HG03521 (cell line): ENCODE measurements around the gene STARD9.
"Not testable (repeated sequence)": the region's sequence is repeated elsewhere in the genome, so short reads cannot be mapped to it uniquely, and the experiment has no call there.

ENCODE experiments used
- ATAC-seq: cut with Tn5 transposase; IDR thresholded peaks from one replicate; pipeline ENCODE4 v1.9.1; 2021; ENCODE audit warnings: mild to moderate bottlenecking, moderate library complexity; ENCODE audit not compliant: unreplicated experiment

Gene STARD9

DNA sequence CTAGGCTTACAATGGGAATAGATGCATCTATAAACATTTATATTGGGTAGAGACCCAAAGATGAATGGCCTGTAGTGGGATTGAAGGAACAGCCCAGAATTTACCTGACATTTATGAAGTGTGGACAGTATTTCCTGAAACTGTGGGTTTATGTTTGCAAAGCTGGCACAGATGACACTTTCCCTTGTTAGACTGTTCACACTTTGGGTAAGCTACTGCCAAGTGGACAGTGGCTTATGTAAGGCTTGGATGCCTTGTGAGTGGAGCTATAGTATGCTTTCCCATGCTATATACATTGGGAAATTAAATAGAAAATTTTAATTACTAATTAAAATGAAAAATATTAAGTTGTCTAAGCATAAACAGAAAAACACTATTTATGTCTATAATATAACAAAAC is 48.5 kb downstream of the STARD9 start:
- ATAC-seq = no peak

DNA sequence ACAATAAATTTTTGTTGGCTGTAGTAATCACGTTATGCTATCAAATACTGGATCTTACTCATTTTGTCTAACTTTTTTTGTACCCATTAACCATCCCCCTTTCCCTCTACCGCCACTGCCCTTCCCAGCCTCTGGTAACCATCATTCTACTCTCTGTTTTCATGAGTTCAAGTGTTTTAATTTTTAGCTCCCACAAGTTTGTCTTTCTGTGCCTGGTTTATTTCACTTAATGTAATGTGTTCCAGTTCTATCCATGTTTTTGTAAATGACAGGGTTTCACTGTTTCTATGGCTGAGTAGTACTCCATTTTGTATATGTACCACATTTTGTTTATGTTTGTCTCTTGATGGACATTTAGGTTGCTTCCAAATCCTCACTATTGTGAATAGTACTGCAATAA is 52.1 kb downstream of the STARD9 start:
- ATAC-seq = no peak

GRCh38 chr15:42628761-42629160 is 53.4 kb downstream of the STARD9 start:
- no peak for ATAC-seq

GRCh38 chr15:42632105-42632675 is 56.8 kb downstream of the STARD9 start:
- no peak for ATAC-seq

DNA sequence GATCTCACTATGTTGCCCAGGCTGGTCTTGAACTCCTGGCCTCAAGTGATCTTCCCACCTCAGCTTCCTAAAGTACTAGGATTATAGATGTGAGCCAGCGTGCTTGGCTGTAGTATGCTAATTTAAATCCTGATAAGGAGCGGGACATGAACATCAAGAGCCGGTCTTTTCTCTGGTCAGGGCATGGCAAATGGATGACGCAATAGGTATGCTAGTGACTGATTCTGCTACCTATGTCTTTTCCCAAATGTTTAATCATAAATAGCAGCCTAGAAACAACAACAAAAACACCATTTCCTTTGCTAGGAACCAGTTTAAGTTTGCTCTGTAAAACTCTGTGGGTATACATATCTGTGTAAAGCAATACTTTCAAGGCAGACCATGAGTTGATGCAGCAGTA is 64.7 kb downstream of the STARD9 start:
- ATAC-seq = no peak

- peak; percentile 67 for ATAC-seq
Measured at GRCh38 chr15:42650208-42651066, 75.0 kb downstream of the STARD9 start.

GRCh38 chr15:42665827-42666226 is 90.4 kb downstream of the STARD9 start:
- no peak for ATAC-seq

- ATAC-seq = no peak
Measured at GRCh38 chr15:42667855-42668254, 92.4 kb downstream of the STARD9 start.

- no peak for ATAC-seq
Measured at GRCh38 chr15:42670451-42670850, 95.0 kb downstream of the STARD9 start.

- ATAC-seq = no peak
Measured at GRCh38 chr15:42672444-42672843, 97.0 kb downstream of the STARD9 start.

DNA sequence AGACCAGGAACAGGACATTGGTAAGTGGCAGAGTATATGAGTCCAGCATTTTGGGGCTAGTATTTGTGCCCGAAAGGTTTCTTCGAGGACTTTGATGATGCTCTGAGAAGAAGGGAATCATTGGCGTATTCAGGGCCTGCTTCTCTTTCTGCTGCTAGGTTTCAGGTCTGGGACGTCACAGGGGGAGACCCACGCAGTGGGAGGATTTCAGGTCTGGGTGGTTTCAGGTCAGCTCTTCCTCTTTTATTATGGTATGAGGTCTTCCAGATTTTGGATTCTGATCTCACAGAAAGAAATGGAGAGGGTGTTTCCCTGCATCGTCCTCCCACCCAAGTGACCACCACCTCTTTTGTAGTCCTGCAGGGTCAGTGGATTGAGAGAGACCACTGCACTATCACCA is 99.1 kb downstream of the STARD9 start:
- no peak for ATAC-seq

GRCh38 chr15:42675021-42675420 is 99.6 kb downstream of the STARD9 start:
- no peak for ATAC-seq

GRCh38 chr15:42679285-42680141 is 104.1 kb downstream of the STARD9 start:
- no peak for ATAC-seq

- ATAC-seq = not testable (repeated sequence)
Measured at GRCh38 chr15:42680142-42680482, 104.7 kb downstream of the STARD9 start.

- no peak for ATAC-seq
Measured at GRCh38 chr15:42681119-42681518, 105.7 kb downstream of the STARD9 start.

GRCh38 chr15:42686281-42686680 is 110.9 kb downstream of the STARD9 start:
- no peak for ATAC-seq

DNA sequence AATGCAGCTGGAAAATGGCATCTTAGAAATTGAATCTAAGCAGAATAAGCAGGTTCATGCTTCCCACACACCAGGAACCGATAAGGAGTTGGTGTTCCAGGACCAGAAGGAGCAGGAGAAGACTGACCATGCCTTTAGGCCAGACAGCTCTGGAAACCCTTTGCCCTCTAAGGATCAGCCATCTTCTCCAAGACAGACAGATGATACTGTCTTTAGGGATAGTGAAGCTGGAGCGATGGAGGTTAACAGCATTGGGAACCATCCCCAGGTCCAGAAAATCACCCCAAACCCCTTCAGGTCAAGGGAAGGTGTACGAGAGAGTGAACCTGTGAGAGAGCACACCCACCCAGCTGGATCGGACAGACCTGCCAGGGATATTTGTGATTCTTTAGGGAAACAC is 112.3 kb downstream of the STARD9 start:
- no peak for ATAC-seq

GRCh38 chr15:42688301-42688700 is 112.9 kb downstream of the STARD9 start:
- ATAC-seq = no peak

GRCh38 chr15:42691308-42691707 is 115.9 kb downstream of the STARD9 start:
- ATAC-seq = no peak

DNA sequence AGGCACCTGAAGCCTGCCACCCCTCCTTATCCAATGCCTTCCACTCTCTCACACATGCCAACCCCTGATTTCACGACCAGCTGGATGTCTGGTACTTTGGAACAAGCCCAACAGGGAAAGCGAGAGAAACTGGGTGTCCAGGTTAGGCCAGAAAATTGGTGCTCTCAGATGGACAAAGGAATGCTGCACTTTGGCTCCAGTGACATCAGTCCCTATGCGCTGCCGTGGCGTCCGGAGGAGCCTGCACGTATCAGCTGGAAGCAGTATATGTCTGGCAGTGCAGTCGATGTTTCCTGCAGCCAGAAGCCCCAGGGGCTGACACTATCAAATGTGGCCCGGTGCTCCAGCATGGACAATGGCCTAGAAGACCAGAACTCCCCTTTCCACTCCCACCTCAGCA is 116.4 kb downstream of the STARD9 start:
- ATAC-seq = no peak

DNA sequence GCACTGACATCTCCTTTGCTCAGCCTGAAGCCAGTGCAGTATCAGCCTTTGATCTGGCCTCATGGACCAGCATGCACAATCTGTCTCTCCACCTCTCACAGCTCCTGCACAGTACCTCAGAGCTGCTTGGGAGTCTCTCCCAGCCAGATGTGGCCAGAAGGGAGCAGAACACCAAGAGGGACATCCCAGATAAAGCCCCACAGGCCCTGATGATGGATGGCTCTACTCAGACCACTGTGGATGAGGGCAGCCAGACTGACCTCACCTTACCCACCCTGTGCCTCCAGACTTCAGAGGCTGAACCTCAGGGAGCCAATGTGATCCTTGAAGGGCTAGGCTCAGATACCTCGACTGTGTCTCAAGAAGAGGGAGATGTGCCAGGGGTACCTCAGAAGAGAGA is 117.1 kb downstream of the STARD9 start:
- ATAC-seq = no peak

GRCh38 chr15:42692997-42693396 is 117.6 kb downstream of the STARD9 start:
- no peak for ATAC-seq
